Activated CD8-positive, alpha-beta memory T cell treated with anti-CD3 and anti-CD28 coated beads for 24 hours (primary cell): Measurements from ENCODE around the gene SYT14.

Source experiments
- DNase-seq: peaks from one replicate; pipeline ENCODE4 v3.0.0-alpha.2; 2020

The SYT14 gene

GRCh38 chr1:210214573-210215409 is 276.8 kb downstream of the SYT14 start:
- no peak for DNase-seq

- DNase-seq = no peak
Measured at GRCh38 chr1:210217482-210217881, 279.5 kb downstream of the SYT14 start.

- no peak for DNase-seq
Measured at GRCh38 chr1:210218047-210218446, 280.0 kb downstream of the SYT14 start.
